ENCODE results near the gene TRIM44. TPM values are rescaled to one million over a fixed set of nuclear protein-coding genes. Genes with fewer than 3 reads are reported as not detected.
A peak's percentile ranks its signal among the peaks of the same experiment; 100 is the strongest.
"Not testable (repeated sequence)": the region's sequence is repeated elsewhere in the genome, so short reads cannot be mapped to it uniquely, and the experiment has no call there.

TRIM44 gene
- polyA plus RNA-seq, 1 donor: 101 TPM

DNA sequence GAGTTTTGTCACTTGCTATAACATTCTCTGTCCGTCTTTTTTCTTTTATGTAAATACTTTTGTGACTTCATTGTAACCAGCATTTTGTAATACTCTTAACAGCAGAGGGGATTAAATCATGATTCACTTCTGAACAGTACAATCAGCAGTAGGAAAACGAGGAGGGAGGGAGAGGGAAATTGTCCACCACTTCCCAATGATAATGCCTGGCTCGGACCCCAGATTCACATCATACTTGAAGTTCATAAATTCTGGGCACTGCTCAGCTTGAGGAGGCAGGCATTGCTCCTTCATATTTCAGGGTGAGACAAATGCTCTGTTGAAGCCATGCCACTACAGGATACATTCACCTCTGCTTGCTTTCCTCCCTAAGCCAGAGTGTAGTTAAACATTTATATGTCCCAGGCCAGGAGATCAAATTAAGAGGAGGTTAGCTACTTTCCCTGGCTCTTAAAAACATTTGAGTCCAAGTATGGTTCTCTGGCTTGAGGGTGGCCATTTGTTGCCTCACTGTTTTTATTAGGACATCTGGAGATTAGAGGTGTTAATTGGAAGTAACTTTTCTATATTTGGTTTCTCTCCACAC is 152.2 kb downstream of the TRIM44 start:
- DNase-seq: no peak

GRCh38 chr11:35815556-35816315 is 153.2 kb downstream of the TRIM44 start:
- peak; percentile 29 for DNase-seq

DNA sequence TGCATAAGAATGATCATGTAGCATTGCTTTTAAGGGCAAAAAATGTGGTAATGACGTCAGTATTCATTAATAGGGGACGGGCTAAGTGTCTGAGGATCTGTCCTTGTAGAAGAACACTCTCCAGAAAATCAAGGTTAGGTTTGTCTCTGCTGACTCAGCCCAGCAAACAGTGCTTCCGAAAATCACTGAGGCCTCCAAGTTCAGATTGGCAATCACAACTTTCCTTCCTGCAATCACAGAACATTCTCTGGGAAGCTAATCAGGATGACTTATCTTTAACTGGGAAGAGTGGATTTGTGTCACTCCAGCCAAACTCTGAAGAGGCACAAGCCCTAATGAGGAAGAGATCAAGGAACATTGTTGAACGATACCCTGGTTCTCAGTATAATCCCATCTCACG is 158.0 kb downstream of the TRIM44 start:
- no peak for DNase-seq

DNA sequence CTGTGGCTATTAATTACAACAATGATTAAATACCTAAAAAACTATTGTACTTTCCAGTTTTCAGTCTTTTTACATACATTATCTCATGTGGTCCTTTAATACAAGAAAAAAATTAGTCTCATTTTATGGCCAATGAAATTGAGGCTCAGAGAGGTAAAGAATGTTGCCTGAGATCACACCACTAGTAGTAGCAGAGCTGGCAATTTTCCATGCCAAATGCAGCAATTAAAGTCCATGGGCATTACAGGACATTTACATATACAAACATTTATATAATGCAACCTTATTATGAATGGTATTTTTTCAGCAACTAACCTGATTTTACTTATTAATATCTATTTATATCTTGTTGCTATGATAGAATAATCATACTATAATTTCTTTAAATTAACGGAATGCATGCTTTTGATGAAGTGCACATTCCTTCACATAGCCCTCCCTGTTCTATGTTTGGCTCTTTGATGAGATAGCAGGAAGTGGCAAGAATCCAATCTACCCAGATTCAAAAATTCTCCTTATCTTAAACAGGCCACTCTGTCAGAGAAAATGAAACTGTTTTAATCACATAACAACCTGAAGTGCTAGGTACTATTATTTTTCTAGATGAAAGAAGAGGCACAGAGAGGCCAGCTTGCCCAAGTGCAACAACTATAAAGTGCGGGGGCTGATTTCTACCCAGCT is 160.4 kb downstream of the TRIM44 start:
- DNase-seq: no peak

DNA sequence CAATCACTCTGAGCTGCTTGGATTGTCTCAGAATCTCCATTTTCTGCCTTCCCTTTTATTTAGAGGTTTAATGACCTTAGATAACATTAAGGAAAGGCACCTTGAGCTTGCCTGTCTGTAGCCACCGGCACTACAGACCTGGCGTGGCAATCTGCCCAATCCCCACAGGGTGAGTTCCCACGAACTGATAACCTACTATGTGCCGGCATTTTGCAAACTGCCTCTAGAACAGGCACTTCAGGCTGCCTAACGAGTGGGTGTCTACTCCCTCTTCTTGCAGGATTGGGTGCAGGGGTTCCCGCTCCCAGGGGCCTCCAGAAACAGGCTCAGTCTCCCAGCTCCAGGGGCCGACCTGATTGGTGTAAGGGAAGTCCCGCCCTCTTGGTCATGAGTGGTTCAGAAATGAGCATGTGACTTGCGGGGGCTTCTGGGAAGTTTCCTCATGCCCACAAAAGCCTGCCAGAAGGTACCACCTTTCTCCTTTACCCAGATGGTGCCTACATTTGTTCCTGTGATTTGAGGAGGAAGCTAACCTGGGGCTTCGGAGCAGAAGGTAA is 161.2 kb downstream of the TRIM44 start:
- DNase-seq: no peak

- DNase-seq: no peak
Measured at GRCh38 chr11:35825386-35825785, 162.8 kb downstream of the TRIM44 start.

DNA sequence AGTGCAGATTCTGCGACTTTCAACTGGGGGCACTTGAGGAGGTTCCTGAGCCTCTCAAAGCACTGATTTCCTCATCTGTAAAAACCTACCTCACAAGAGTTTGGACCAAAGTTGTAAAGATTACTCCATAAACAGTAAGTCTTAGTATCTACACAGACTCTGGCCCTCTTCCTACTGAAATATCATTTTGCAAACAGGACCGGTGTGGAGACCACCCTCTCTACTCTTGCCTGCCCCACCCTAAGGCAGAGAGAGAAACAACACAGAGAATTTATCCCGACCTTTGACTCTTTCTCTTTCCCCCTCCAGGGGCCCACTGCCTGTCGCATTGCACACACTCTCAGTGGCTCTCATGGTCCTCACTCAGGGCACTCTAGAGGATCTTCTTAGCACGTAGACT is 163.4 kb downstream of the TRIM44 start:
- no peak for DNase-seq

GRCh38 chr11:35826949-35827348 is 164.4 kb downstream of the TRIM44 start:
- DNase-seq: no peak

DNA sequence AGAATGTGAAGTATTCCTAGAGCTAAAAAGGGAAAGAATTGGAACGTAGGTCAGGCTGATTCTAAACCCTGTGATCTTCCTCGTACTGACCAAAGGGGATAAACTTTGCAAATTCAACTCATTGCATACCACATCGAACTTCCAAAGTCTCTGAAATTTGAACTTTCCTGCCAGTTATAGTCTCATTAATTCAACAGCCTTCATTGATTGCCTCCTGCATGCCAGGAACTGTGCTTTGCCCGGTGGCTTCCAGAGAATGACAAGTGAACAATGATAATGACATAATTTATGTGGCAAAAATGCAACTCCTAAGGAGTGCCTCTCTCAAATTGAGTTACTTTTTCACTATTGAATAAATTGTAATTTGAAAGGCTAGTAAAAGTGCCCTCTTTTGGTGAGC is 173.6 kb downstream of the TRIM44 start:
- DNase-seq: no peak

DNA sequence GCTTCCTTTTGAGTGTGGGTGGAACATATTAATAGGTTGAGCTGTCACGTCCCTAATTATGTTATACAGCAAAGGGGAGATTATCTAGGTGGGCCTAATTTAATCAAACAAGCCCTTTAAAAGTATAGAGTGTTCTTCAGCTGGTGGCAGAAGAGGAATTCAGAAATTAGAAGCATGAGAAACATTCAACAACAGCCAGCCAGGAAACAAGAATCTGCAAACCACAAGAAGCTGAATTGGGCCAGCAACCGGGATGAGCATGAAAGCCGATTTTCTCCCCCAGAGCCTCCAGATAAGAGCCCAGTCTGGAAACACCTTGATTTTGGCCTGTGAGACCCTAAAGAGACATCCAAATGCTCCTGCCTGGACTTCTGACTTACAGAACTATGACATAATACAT is 175.5 kb downstream of the TRIM44 start:
- DNase-seq: no peak

DNA sequence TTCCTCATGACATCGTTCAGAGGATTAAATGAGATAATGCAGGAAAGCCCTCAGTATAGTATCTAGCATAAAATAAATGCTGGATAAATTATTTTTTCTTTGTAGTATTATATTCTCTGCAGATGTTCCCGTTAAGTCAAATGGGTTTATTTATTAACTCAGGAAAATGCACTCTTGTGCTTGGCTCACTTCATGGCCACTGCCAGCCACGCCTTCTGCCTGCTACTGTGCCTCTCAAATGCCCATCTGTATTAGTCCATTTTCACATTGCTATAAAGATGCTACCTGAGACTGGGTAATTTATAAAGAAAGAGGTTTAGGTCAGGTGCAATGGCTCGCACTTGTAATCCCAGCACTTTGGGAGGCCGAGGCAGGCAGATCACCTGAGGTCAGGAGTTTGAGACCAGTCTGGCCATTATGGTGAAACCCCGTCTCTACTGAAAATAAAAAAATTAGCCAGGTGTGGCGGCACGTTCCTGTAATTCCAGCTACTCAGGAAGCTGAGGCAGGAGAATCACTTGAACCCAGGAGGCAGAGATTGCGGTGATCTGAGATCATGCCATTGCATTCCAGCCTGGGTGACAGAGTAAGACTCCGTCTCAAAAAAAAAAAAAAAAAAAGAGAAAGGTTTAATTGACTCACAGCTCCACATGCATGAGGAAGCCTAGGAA is 176.3 kb downstream of the TRIM44 start:
- not testable (repeated sequence) for DNase-seq

DNA sequence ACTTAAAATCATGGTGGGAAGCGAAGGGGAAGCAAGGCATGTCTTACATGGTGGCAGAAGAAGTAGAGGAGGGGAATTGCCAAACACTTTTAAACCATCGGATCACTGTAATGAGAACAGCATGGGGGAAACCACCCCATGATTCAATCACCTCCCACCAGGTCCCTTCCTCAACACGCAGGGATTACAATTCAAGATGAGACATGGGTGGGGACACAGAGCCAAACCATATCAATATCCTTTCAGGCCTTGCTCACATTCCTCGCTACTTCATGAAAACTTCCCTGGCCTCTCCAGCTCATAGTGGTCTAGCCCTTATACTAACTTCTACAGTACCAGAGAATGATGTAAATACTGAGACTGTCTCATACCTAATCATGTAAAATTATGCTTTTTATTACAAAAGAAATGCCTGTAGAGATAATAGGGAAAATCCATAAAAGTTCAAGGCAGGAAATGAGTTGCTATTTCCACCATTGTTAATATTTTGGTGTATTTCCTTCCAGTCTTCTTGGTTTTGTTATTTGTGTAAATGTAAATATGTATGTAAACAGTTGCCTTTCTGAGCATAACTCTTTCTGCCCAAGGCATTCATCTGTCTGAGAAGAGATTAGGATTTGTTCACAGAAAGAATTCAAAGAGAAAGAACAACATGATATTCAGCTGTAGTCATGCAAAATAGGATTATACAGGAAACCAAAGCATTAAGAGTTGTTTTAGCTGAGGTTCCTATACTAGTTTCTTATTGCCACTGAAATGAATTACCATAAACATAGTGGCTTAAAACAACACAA is 177.0 kb downstream of the TRIM44 start:
- no peak for DNase-seq

GRCh38 chr11:35841733-35842132 is 179.2 kb downstream of the TRIM44 start:
- no peak for DNase-seq

DNA sequence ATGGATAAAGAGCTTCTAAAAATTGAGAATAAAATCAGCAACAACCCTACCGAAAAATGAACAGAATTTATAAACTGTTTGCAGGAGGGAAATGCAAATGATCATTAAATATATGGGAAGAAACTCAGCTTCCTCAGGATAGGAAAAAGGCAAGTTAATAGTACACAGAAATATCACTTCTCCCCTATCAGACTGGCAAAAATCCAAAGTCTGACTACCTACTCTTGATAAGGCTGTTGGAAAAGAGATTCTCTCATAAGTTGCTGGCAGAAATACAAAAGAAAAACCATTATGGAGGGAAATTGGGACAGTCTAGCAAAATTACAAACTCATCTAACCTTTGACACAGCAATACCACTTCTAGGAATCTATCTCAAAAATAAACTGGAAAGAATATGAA is 180.4 kb downstream of the TRIM44 start:
- DNase-seq: no peak

- no peak for DNase-seq
Measured at GRCh38 chr11:35844579-35844978, 182.0 kb downstream of the TRIM44 start.

GRCh38 chr11:35845860-35846259 is 183.3 kb downstream of the TRIM44 start:
- DNase-seq: no peak

- no peak for DNase-seq
Measured at GRCh38 chr11:35846874-35847273, 184.3 kb downstream of the TRIM44 start.

GRCh38 chr11:35847473-35847872 is 184.9 kb downstream of the TRIM44 start:
- no peak for DNase-seq

DNA sequence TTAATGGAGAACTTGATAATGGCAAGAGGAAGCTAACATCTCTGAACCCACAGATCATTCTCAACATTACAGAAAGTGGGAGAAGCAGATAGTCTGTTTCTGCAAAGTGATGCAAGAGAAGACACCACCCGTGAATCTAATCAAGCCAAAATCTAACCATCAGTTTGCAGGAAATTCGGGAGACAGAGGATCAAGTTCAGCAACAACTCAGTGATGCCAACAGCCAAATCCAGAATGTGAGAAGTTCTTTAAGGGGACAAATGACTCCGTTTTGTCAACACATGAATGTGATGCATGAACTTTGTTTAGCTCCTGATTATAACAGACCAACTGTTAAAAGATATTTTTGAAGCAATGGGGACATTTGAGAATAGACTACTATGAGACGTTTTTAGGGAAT is 186.0 kb downstream of the TRIM44 start:
- DNase-seq: no peak

- no peak for DNase-seq
Measured at GRCh38 chr11:35850191-35850590, 187.6 kb downstream of the TRIM44 start.

DNA sequence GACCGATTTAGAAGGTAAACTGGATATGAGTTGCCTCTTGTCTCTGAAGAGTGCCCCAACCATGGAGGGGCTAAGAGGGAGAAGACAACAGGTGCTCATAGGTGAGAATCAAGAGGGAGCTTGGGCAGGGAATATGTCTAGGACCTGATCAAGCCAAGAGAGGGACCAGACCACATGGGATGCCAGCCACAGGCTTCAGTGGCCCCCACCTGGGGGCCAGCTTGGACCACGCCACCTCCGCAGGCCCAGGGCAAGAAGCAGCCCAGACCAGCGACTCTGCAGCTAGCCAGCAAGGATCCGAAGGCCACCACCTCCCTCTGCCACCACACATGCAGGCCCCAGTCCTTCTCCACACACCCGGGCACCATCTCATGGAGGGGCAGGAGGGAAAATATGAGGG is 188.8 kb downstream of the TRIM44 start:
- no peak for DNase-seq

GRCh38 chr11:35852056-35852455 is 189.5 kb downstream of the TRIM44 start:
- no peak for DNase-seq
